ENCODE results near the gene NOL9. TPM values are rescaled to one million over a fixed set of nuclear protein-coding genes. Genes with fewer than 3 reads are reported as not detected.
A peak's percentile ranks its signal among the peaks of the same experiment; 100 is the strongest.

Gene NOL9
- total and polyA plus RNA-seq, 2 of the 13 experiments (the other 11 are each of a cell fraction or from before 2014, with no cell fraction given), result 18.0 to 24.7 TPM

DNA sequence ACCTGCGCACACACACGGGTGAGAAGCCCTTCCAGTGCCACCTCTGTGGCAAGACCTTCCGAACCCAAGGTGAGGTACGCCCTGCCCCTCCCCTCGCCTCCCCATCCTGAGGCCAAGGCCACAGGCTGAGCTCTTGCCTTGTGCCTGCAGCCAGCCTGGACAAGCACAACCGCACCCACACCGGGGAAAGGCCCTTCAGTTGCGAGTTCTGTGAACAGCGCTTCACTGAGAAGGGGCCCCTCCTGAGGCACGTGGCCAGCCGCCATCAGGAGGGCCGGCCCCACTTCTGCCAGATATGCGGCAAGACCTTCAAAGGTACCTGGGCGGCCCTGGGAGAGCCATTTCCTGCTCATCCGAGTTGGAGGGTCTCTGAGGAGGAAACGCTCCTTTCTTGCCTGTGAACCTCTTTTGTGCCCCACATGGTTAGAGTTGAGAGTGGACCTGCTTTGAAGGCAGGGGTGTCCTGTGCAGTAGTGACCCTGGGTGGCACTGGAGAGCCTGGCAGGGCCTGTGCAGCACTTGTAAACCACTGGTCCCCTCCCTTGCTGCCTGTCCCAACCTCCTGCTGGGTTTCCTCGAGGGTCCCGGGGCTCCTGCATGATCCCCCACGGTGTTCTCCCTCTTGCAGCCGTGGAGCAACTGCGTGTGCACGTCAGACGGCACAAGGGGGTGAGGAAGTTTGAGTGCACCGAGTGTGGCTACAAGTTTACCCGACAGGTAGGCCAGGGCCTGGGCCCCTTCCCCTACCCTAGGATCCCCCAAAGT is 34.0 kb upstream of the NOL9 start:
- peaks cover 22 to 44% of the 10 kb centered on the region in 2 experiments for H3K36me3 ChIP-seq (replicated peaks in 1 of 2; ENCODE audit: control insufficient read depth in 1 of 2, insufficient read depth in 2 of 2, low read length in 2 of 2)
- no peaks in the 10 kb centered on the region for H3K79me2 ChIP-seq (ENCODE audit: insufficient read depth, low read length)
- 95% methylated on average over 20 of the region's 25 CpGs for WGBS (ENCODE audit: low lambda C conversion rate)
- ChIA-PET POLR2A (interaction anchor here (0.9 to 2.2 kb wide), 5 partner anchors 9 to 15 kb away, joined by 3 to 8 read pairs (median 5); partner anchors contain the start of genes KLHL21 and ZBTB48), CTCF (ENCODE audit: low intra/inter-chr PET ratio, low total read pairs) (no interaction called here)
- FAIRE-seq (no peak), ATAC-seq (peak; percentile 11), DNase-seq (ENCODE audit: low spot score) (no peak)
- no peak overlapping the region for H3K4me2 ChIP-seq (ENCODE audit: low read depth, low read length)
- H4K20me1 ChIP-seq (ENCODE audit: insufficient read depth, low read length), result peaks cover 7% of the 10 kb centered on the region; the same call in 1 of the 2 replicates
- no peaks in the 10 kb centered on the region for H3K27me3 ChIP-seq (ENCODE audit: control insufficient read depth in 1 of 2, insufficient read depth in 2 of 2, low read length in 2 of 2)
- H3K4me3 ChIP-seq (replicated peaks in 1 of 3; ENCODE audit: insufficient read depth in 1 of 3, low read depth in 2 of 3, low read length in 3 of 3), result no peak overlapping the region
- no peak overlapping the region for H2AFZ ChIP-seq (ENCODE audit: low read length)
- H3K9me3 ChIP-seq (ENCODE audit: low read length), result no peaks in the 10 kb centered on the region
- no peak overlapping the region for H3K9ac ChIP-seq (ENCODE audit: insufficient read depth, low read depth, low read length)
- peaks cover 2% of the 10 kb centered on the region; the same call in 1 of the 2 replicates for H3K4me1 ChIP-seq (ENCODE audit: insufficient read depth, low read length)
- no TSS peak for BruUV-seq (replicated peaks)
- no peak overlapping the region for H3K27ac ChIP-seq (ENCODE audit: extremely low read length, insufficient read depth, low read length)
- intact Hi-C loops (cut with micrococcal nuclease; ENCODE audit: unreplicated experiment) (no loop called here), in situ Hi-C loops (cut with HindIII; ENCODE audit: extremely low pct_ligation_motif_present, low pct_unique_long_range_greater_than_20kb) (no loop called here)
- peak in 1 of 2 experiments; percentile 13; a peak in 1 of 4 replicates for TF ChIP-seq POLR2A (IDR thresholded peaks at IDR 0.05; ENCODE audit: insufficient read depth in 1 of 2, low read depth in 2 of 2, low read length in 2 of 2)
- no peak for TF ChIP-seq TMF1 (CRISPR knock-in tag; IDR thresholded peaks at IDR 0.05; ENCODE audit: low read depth)
- TF ChIP-seq AGO2 (optimal IDR thresholded peaks at IDR 0.05; ENCODE audit: low read depth, low read length), result peak; percentile 11
- TF ChIP-seq, protein P1, sequence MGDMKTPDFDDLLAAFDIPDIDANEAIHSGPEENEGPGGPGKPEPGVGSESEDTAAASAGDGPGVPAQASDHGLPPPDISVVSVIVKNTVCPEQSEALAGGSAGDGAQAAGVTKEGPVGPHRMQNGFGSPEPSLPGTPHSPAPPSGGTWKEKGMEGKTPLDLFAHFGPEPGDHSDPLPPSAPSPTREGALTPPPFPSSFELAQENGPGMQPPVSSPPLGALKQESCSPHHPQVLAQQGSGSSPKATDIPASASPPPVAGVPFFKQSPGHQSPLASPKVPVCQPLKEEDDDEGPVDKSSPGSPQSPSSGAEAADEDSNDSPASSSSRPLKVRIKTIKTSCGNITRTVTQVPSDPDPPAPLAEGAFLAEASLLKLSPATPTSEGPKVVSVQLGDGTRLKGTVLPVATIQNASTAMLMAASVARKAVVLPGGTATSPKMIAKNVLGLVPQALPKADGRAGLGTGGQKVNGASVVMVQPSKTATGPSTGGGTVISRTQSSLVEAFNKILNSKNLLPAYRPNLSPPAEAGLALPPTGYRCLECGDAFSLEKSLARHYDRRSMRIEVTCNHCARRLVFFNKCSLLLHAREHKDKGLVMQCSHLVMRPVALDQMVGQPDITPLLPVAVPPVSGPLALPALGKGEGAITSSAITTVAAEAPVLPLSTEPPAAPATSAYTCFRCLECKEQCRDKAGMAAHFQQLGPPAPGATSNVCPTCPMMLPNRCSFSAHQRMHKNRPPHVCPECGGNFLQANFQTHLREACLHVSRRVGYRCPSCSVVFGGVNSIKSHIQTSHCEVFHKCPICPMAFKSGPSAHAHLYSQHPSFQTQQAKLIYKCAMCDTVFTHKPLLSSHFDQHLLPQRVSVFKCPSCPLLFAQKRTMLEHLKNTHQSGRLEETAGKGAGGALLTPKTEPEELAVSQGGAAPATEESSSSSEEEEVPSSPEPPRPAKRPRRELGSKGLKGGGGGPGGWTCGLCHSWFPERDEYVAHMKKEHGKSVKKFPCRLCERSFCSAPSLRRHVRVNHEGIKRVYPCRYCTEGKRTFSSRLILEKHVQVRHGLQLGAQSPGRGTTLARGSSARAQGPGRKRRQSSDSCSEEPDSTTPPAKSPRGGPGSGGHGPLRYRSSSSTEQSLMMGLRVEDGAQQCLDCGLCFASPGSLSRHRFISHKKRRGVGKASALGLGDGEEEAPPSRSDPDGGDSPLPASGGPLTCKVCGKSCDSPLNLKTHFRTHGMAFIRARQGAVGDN (CRISPR knock-in tag; IDR thresholded peaks at IDR 0.05), result 0 out of 2 replicates have a peak, but pooled peaks have one; percentile 5
- no peak for TF ChIP-seq EZH2 (conservative IDR thresholded peaks at IDR 0.05; ENCODE audit: low read depth, low read length)
- no peak for TF ChIP-seq U2AF1 (optimal IDR thresholded peaks at IDR 0.05; ENCODE audit: low read depth, low read length)
- TF ChIP-seq, protein P2, sequence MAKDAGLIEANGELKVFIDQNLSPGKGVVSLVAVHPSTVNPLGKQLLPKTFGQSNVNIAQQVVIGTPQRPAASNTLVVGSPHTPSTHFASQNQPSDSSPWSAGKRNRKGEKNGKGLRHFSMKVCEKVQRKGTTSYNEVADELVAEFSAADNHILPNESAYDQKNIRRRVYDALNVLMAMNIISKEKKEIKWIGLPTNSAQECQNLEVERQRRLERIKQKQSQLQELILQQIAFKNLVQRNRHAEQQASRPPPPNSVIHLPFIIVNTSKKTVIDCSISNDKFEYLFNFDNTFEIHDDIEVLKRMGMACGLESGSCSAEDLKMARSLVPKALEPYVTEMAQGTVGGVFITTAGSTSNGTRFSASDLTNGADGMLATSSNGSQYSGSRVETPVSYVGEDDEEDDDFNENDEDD (CRISPR knock-in tag; IDR thresholded peaks at IDR 0.05; ENCODE audit: borderline replicate concordance), result no peak
